MCF 10A (cell line): Measurements from ENCODE around the gene ZNF75A. TPM values are rescaled to one million over a fixed set of nuclear protein-coding genes. Genes with fewer than 3 reads are reported as not detected.
A peak's percentile ranks its signal among the peaks of the same experiment; 100 is the strongest.

Experiments
- BruUV-seq: library from RNA; stranded (reverse); fragments of 400-500 nt; replicated peaks from 2 replicates; lab custom pipeline; 2021; lab: Mats Ljungman, UMichigan
- CTCF ChIA-PET: fragments of 300-600 bp; sonication (Branson Sonifier 250); formaldehyde crosslinking; extraction: SDS; loops from one replicate; lab custom pipeline; 2021; ENCODE audit warnings: antibody characterized with exemption, inconsistent platforms; lab: Yijun Ruan, JAX
- POLR2A ChIA-PET: fragments of 300-600, 350-650 bp; sonication (Branson Sonifier 250); formaldehyde crosslinking; extraction: SDS; loops from one replicate; lab custom pipeline; 2020; ENCODE audit warnings: antibody characterized with exemption, inconsistent platforms; lab: Yijun Ruan, JAX
- DNase-seq: peaks from one replicate; pipeline ENCODE4 v3.0.0-alpha.2; 2018; ENCODE audit not compliant: unreplicated experiment
- H3K27ac Mint-ChIP-seq: one replicate; pipeline ENCODE4 v1.8.0; 2022; ENCODE audit warnings: mild to moderate bottlenecking, low read depth, mixed read lengths; ENCODE audit not compliant: unreplicated experiment
- H3K27me3 Mint-ChIP-seq: one replicate; pipeline ENCODE4 v1.8.0; 2022; ENCODE audit warnings: mixed read lengths; ENCODE audit not compliant: insufficient read depth, unreplicated experiment
- H3K36me3 Mint-ChIP-seq: one replicate; pipeline ENCODE4 v1.8.0; 2022; ENCODE audit warnings: mild to moderate bottlenecking, moderate library complexity, mixed read lengths; ENCODE audit not compliant: insufficient read depth, unreplicated experiment
- H3K4me1 Mint-ChIP-seq: one replicate; pipeline ENCODE4 v1.8.0; 2022; ENCODE audit warnings: mixed read lengths; ENCODE audit not compliant: insufficient read depth, unreplicated experiment
- H3K4me3 Mint-ChIP-seq: one replicate; pipeline ENCODE4 v1.8.0; 2022; ENCODE audit warnings: mild to moderate bottlenecking, moderate library complexity, mixed read lengths; ENCODE audit not compliant: unreplicated experiment
- H3K9me3 Mint-ChIP-seq: one replicate; pipeline ENCODE4 v1.8.0; 2022; ENCODE audit warnings: mixed read lengths; ENCODE audit not compliant: unreplicated experiment
- intact Hi-C: fragments of 100-400 bp; cut with micrococcal nuclease; formaldehyde crosslinking; loops from 2 replicates; pipeline ENCODE4 v1.14.1; 2022
- total RNA-seq: library from RNA; stranded (reverse); gene quantifications from 2 replicates; pipeline ENCODE4 v1.2.3, GENCODE V29; 2022
- TF ChIP-seq, protein P1 (sequence below): fragments of 200-600 bp; IDR thresholded peaks from one replicate; pipeline ENCODE4 v1.8.0; 2022; ENCODE audit warnings: antibody characterized with exemption, mild to moderate bottlenecking; ENCODE audit not compliant: unreplicated experiment

ZNF75A gene
- total RNA-seq, 1 experiment from 2014 or later, result 28.2 TPM

DNA sequence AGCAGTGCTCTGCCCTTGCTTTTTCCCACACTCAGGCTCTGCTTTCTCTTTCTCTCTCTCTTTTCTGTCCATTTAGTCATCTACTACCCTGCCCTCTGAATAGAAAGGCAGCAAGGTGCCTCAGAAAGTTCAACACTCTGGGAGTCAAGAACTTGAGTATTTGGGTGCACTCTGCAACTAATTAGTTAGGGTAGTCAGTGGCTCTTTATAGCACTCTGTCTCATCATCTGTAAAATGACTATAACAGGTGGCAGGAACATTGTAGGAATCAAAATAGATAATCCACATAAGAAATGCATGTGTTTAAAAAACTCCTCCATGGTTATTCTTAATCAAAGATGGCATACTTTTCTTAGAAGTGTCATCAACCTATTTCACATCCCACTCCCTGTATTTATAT lies 57.6 kb downstream of the ZNF75A start:
- POLR2A ChIA-PET, result interaction anchor here (0.6 to 0.8 kb wide), 4 partner anchors 11 to 59 kb away, joined by 3 to 4 read pairs (median 4); no protein-coding TSS in a partner anchor
- no peaks in the 10 kb centered on the region for H3K4me1 Mint-ChIP-seq
- H3K4me3 Mint-ChIP-seq, result no peak overlapping the region
- peaks cover 16% of the 10 kb centered on the region for H3K27me3 Mint-ChIP-seq
- no peak overlapping the region for H3K27ac Mint-ChIP-seq
- intact Hi-C loops, result no loop called here
- DNase-seq, result no peak
- H3K36me3 Mint-ChIP-seq, result no peaks in the 10 kb centered on the region
- peaks cover 6% of the 10 kb centered on the region for H3K9me3 Mint-ChIP-seq
- no TSS peak for BruUV-seq
- TF ChIP-seq, protein P1, sequence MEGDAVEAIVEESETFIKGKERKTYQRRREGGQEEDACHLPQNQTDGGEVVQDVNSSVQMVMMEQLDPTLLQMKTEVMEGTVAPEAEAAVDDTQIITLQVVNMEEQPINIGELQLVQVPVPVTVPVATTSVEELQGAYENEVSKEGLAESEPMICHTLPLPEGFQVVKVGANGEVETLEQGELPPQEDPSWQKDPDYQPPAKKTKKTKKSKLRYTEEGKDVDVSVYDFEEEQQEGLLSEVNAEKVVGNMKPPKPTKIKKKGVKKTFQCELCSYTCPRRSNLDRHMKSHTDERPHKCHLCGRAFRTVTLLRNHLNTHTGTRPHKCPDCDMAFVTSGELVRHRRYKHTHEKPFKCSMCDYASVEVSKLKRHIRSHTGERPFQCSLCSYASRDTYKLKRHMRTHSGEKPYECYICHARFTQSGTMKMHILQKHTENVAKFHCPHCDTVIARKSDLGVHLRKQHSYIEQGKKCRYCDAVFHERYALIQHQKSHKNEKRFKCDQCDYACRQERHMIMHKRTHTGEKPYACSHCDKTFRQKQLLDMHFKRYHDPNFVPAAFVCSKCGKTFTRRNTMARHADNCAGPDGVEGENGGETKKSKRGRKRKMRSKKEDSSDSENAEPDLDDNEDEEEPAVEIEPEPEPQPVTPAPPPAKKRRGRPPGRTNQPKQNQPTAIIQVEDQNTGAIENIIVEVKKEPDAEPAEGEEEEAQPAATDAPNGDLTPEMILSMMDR, result no peak
- CTCF ChIA-PET, result interaction anchor here (0.7 kb wide), 1 partner anchor 195 kb away, joined by 3 read pairs; no protein-coding TSS in a partner anchor

DNA sequence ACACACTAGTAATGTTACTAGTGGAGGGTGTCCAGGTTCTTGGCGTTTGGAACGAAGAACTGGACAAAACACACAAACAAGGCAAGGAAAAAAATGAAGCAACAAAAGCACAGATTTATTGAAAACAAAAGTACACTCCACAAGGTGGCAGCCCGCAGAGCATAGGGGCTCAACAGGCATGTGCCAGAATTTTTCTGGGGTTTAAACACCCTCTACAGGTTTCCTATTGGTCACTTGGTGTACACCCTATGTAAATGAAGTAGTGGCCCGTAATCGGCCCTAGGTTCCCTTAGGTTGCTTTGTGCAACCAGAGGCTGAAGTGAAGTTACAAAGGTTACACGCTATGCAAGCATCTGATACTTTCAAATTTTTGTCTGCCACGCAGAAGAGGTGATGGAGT lies 58.5 kb downstream of the ZNF75A start:
- Mint-ChIP-seq H3K4me1 (no peaks in the 10 kb centered on the region), H3K27ac (no peak overlapping the region), H3K9me3 (peaks cover 6% of the 10 kb centered on the region), H3K36me3 (no peaks in the 10 kb centered on the region), H3K27me3 (peaks cover 16% of the 10 kb centered on the region), H3K4me3 (no peak overlapping the region)
- ChIA-PET POLR2A (interaction anchor here (0.6 to 0.8 kb wide), 4 partner anchors 12 to 60 kb away, joined by 3 to 4 read pairs (median 4); no protein-coding TSS in a partner anchor), CTCF (interaction anchor here (0.6 kb wide), 1 partner anchor 339 kb away, joined by 8 read pairs; no protein-coding TSS in a partner anchor)
- DNase-seq, result peak; percentile 8
- TF ChIP-seq, protein P1, result no peak
- intact Hi-C loops, result no loop called here
- BruUV-seq, result no TSS peak

- H3K36me3 Mint-ChIP-seq, result no peaks in the 10 kb centered on the region
- intact Hi-C loops, result no loop called here
- no peak for DNase-seq
- TF ChIP-seq, protein P1, result no peak
- peaks cover 6% of the 10 kb centered on the region for H3K9me3 Mint-ChIP-seq
- no peaks in the 10 kb centered on the region for H3K4me1 Mint-ChIP-seq
- ChIA-PET CTCF (no interaction called here), POLR2A (no interaction called here)
- BruUV-seq, result no TSS peak
- H3K27me3 Mint-ChIP-seq, result peaks cover 12% of the 10 kb centered on the region
- no peak overlapping the region for H3K27ac Mint-ChIP-seq
- H3K4me3 Mint-ChIP-seq, result no peak overlapping the region
These were observed 59.6 kb downstream of the ZNF75A start for GRCh38 chr16:3364774-3365427.

Other genes with a start within 250 kb of the ZNF75A start
- gene IL32, start 239.9 kb upstream of the ZNF75A start, total RNA-seq, result 24.0 and 29.8 TPM in 2 replicates
- gene ZSCAN10, start 206.2 kb upstream of the ZNF75A start, total RNA-seq, result 0.49 and 1.4 TPM in 2 replicates
- gene ZNF205, start 192.9 kb upstream of the ZNF75A start, total RNA-seq, result 11.8 and 12.1 TPM in 2 replicates
- 19.7 and 20.7 TPM in 2 replicates for gene ZNF213, start 170.5 kb upstream of the ZNF75A start, total RNA-seq
- gene OR1F1, start 117.3 kb upstream of the ZNF75A start, total RNA-seq, result not detected in 2 replicates
- gene ZNF200, start 70.3 kb upstream of the ZNF75A start, total RNA-seq, result 6.6 and 8.8 TPM in 2 replicates
- gene MEFV, start 48.9 kb upstream of the ZNF75A start, total RNA-seq, result 0.49 and 0.72 TPM in 2 replicates
- gene ZNF263, start 22.0 kb upstream of the ZNF75A start, total RNA-seq, result 28.3 and 30.9 TPM in 2 replicates
- gene TIGD7, start 67 bp upstream of the ZNF75A start, total RNA-seq, result 3.4 and 5.5 TPM in 2 replicates
- gene OR2C1, start 50.4 kb downstream of the ZNF75A start, total RNA-seq, result not detected in 2 replicates
- 17.5 and 18.1 TPM in 2 replicates for gene ZSCAN32, start 95.5 kb downstream of the ZNF75A start, total RNA-seq
- 7.5 and 8.9 TPM in 2 replicates for gene ZNF174, start 95.7 kb downstream of the ZNF75A start, total RNA-seq
- 2.3 and 2.5 TPM in 2 replicates for gene ZNF597, start 138.0 kb downstream of the ZNF75A start, total RNA-seq
- gene NAA60, start 138.2 kb downstream of the ZNF75A start, total RNA-seq, result 38.6 and 40.8 TPM in 2 replicates
- not detected in 2 replicates for gene C16orf90, start 190.0 kb downstream of the ZNF75A start, total RNA-seq
- 29.5 and 33.1 TPM in 2 replicates for gene CLUAP1, start 195.5 kb downstream of the ZNF75A start, total RNA-seq